Activated naive CD8-positive, alpha-beta T cell treated with anti-CD3 and anti-CD28 coated beads for 36 hours (primary cell): ENCODE results near the gene SFTPA1. TPM values are rescaled to one million over a fixed set of nuclear protein-coding genes. Genes with fewer than 3 reads are reported as not detected.
"Not testable (repeated sequence)": the region's sequence is repeated elsewhere in the genome, so short reads cannot be mapped to it uniquely, and the experiment has no call there.

Source experiments
- DNase-seq: peaks from one replicate; pipeline ENCODE4 v3.0.0; 2021
- H3K27ac Mint-ChIP-seq: one replicate; pipeline ENCODE4 v1.8.0; 2022; ENCODE audit warnings: mild to moderate bottlenecking, moderate library complexity, mixed read lengths
- H3K27me3 Mint-ChIP-seq: one replicate; pipeline ENCODE4 v1.8.0; 2022; ENCODE audit warnings: mild to moderate bottlenecking, mixed read lengths
- H3K36me3 Mint-ChIP-seq: one replicate; pipeline ENCODE4 v1.8.0; 2021; ENCODE audit warnings: mild to moderate bottlenecking, mixed read lengths
- H3K4me1 Mint-ChIP-seq: one replicate; pipeline ENCODE4 v1.8.0; 2021; ENCODE audit warnings: mixed read lengths
- H3K4me3 Mint-ChIP-seq: one replicate; pipeline ENCODE4 v1.8.0; 2022; ENCODE audit warnings: mild to moderate bottlenecking, moderate library complexity, mixed read lengths
- H3K9me3 Mint-ChIP-seq: one replicate; pipeline ENCODE4 v1.8.0; 2022; ENCODE audit warnings: mixed read lengths
- total RNA-seq, 2 experiments: library from RNA; stranded (reverse); gene quantifications; one replicate each; pipeline ENCODE4 v1.2.3, GENCODE V29; 2021

Gene SFTPA1
- total RNA-seq, 2 experiments from 2014 or later, result not detected

DNA sequence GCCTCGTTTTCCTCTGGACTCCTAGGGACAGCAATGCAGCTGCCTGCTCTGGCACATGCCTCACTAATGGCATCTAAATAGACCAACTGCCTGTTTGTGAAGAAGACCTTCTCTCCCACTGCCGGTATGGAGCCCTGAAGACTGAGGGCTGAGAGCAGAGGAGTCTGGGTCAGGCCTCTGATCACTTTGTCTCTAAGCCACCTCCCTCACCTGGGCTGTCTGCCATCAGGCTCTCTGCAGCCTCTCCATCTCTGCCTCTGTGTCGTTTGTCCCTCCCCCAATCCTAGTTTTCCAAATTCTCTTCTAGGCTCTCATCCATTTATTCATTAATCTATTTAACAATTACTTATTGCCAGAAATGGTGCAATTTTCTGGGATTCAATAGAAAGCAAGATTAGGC, 15.2 kb upstream of the SFTPA1 start:
- H3K36me3 Mint-ChIP-seq, result no peaks in the 10 kb centered on the region
- H3K4me3 Mint-ChIP-seq, result no peak overlapping the region
- DNase-seq, result no peak
- no peak overlapping the region for H3K27ac Mint-ChIP-seq
- peaks cover 17% of the 10 kb centered on the region for H3K9me3 Mint-ChIP-seq
- H3K27me3 Mint-ChIP-seq, result peaks cover 21% of the 10 kb centered on the region
- H3K4me1 Mint-ChIP-seq, result no peaks in the 10 kb centered on the region

DNA sequence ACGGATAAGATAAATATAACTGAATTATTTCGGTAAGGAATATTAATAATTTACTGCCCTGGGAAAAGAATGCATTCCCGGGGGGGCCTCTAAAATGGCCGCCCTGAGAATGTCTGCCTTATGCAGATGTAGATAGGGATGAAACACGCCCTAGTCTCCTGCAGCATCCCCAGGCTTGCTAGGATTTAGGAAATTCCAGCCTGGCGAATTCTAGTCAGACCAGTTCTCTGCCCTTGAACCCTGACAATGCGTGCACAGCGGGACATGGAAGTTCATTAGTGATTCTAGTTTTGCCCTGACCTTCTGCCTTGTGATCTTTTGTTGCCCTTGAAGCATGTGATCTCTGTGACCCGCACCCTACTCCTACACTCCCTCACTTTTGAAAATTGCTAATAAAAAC, 11.1 kb upstream of the SFTPA1 start:
- not testable (repeated sequence) for H3K4me1 Mint-ChIP-seq, DNase-seq, H3K27ac Mint-ChIP-seq, H3K36me3 Mint-ChIP-seq, H3K4me3 Mint-ChIP-seq
- peaks cover 21% of the 10 kb centered on the region for H3K9me3 Mint-ChIP-seq
- H3K27me3 Mint-ChIP-seq, result peaks cover 18% of the 10 kb centered on the region

DNA sequence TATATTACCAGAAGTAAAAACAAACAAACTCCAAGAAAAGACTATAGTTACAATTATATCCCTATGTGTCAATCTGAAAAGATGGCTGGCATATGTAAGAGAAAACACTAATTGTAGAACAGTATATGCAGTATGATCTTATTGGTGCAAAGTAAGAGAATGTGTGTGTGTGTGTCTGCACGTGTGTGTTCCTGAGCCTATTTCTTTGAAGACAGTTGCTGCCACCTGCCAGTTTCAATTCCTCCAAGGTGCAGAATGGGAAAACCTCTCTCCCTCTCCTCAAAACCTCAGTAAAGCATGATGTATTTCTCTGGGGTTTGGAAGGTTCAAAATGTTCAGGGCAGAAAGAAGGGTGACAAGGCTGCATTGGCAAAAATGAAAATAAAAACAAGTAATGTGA, 8.8 kb upstream of the SFTPA1 start:
- Mint-ChIP-seq H3K27me3 (peaks cover 9% of the 10 kb centered on the region), H3K27ac (no peak overlapping the region), H3K36me3 (no peaks in the 10 kb centered on the region), H3K4me3 (no peak overlapping the region), H3K4me1 (no peaks in the 10 kb centered on the region), H3K9me3 (peaks cover 19% of the 10 kb centered on the region)
- DNase-seq, result no peak

DNA sequence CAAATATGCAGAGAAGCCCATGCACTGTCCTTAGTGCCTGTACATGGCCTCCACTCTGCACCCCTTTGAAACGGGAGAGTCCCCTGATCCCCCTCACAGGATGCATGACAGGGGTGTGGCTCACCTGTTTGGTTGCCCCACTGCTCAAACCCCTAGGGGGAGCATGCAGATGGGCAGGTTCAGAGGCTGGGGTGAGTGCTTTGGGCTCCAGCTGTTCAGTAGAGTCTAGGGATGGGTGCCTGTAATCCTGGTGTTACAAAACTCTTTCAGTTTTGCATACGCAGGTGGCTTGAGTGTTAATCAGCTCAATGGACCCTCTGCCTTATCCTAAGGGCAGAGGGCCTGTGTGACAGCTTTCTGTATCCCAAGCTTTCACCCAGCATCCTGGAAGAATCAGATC, 7.8 kb upstream of the SFTPA1 start:
- Mint-ChIP-seq H3K36me3 (no peaks in the 10 kb centered on the region), H3K4me1 (no peaks in the 10 kb centered on the region), H3K27me3 (peaks cover 3% of the 10 kb centered on the region), H3K4me3 (no peak overlapping the region), H3K27ac (no peak overlapping the region), H3K9me3 (peaks cover 10% of the 10 kb centered on the region)
- no peak for DNase-seq

DNA sequence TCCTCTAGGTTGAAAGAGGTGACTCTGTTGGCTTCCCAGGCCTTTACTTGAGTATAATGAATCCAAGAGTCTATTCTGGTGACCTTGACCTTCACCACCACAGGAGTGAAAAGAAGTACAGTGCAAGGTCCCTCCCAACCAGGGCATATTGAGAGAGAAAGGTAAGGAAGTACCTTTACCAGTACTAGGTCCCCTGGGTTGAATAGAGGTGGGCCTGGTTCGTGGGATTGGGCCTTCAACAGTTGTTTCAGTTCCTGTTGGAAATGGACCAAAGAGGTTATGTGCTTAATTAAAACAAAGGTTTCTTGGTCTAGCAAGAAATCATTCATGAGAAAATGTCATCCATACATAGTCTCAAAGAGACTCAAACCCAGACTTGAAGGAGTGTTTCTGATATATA, 6.4 kb upstream of the SFTPA1 start:
- Mint-ChIP-seq H3K9me3 (peaks cover 4% of the 10 kb centered on the region), H3K4me3 (no peak overlapping the region), H3K36me3 (no peaks in the 10 kb centered on the region), H3K27me3 (peaks cover 4% of the 10 kb centered on the region), H3K4me1 (no peaks in the 10 kb centered on the region), H3K27ac (no peak overlapping the region)
- DNase-seq, result no peak

DNA sequence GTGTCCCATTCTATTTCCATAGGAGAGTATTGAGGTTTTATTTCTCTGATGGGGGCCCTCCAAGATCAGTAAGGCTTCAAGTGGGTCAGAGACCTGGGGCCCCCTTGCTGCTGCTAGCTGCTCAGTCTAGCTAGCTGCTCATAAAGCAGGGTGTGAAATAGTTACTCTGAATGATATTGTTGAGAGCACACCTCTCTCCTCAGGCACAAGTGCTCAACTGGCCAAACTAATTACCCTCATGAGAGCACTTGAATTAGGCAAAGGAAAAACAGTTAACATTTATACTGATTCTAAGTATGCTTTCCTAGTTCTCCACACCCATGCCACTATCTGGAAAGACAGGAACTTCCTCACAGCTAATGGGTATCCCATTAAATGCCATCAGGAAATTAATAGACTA, 5.4 kb upstream of the SFTPA1 start:
- Mint-ChIP-seq H3K4me3 (no peak overlapping the region), H3K9me3 (peaks cover 4% of the 10 kb centered on the region), H3K36me3 (no peaks in the 10 kb centered on the region)

DNA sequence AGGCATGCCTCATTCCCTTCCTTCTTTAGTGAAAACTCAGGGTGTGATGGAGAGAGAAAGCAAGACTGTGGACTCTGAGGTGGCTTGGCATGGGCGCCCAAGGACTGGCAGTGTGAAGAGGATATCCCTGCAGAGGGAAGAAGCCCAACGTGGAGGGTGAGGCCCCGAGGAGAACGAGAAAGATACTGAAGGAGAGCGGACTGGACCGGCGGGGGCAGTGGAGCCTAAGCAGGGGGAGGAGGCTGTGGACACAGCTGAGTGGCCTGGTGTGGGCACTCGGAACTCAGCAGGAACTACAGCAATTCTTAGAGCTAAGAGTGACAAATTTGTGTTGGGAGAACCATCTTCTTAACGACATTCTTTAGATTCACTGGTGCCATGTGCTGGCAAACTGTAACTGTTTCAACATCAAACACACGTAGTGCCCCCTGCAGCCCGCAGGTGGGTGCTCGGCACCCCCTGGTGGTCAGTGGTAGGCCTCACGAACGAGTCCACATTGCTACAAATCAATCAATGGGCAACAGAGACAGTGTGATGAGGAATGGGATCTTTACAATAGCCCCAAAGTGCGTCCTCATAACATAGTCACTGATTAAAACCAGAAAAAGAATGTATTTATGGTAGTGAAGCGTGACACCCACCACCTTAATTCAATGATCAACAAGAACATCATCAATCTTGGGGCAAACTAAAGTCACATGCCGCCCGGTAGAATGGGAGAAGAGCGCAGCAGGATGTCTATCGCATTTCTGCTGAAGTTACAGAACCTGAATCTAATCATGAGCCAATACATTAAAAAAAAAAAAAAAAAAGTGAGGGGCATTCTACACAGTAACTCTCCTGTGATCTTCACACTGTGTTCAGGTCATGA, 2.0 kb upstream of the SFTPA1 start:
- Mint-ChIP-seq H3K27me3 (peaks cover 4% of the 10 kb centered on the region), H3K4me1 (no peaks in the 10 kb centered on the region), H3K4me3 (no peak overlapping the region), H3K36me3 (no peaks in the 10 kb centered on the region), H3K27ac (no peak overlapping the region), H3K9me3 (no peaks in the 10 kb centered on the region)
- DNase-seq, result peak; percentile 57

More for the DNA sequence above, 5.4 kb upstream of the SFTPA1 start:
- DNase-seq, result no peak
- Mint-ChIP-seq H3K4me1 (no peaks in the 10 kb centered on the region), H3K27ac (no peak overlapping the region), H3K27me3 (peaks cover 4% of the 10 kb centered on the region)

DNA sequence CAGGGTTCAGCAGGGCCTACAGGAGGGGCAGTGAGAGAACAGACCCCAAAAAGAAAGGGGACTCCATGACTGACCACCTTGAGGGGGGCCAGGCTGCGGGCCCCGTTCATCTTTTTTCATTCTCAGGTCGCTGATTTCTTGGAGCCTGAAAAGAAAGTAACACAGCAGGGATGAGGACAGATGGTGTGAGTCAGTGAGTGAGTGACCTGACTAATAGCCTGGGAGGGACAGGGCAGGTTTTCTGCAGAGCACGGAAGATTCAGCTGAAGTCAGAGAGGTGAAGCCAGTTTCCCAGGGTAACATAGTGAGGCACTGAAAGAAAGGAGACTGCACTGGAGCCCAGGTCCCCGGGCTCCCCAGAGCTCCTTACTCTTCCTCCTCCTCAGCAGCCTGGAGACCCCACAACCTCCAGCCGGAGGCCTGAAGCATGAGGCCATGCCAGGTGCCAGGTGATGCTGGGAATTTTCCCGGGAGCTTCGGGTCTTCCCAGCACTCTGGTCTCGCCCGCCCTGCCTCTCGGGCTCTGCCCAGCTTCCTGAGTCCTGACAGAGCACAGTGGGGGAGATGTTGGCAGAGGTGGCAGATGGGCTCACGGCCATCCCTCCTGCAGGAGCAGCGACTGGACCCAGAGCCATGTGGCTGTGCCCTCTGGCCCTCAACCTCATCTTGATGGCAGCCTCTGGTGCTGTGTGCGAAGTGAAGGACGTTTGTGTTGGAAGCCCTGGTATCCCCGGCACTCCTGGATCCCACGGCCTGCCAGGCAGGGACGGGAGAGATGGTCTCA, 646 bp downstream of the SFTPA1 start:
- H3K4me1 Mint-ChIP-seq, H3K9me3 Mint-ChIP-seq, DNase-seq, H3K27me3 Mint-ChIP-seq, H3K27ac Mint-ChIP-seq, H3K36me3 Mint-ChIP-seq, H3K4me3 Mint-ChIP-seq: not testable (repeated sequence)

DNA sequence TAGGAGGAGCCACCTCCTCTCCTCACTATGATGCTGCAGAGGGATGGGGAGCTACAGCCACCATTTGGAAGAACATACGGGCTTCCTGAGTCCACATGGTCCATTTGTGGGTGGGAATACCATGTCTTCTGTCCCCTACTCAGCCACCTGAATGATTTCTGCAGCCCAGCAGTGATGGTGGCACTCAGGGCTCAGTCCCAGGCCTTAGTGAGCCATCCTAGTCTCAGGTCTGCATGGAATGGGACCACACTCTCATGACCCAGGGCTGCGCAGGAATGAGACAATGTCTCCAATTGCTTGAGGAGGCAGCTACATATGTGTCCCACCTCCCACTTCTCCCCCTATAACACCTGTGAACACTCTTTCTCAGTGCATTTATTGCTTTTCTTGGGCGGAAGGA, 4.8 kb downstream of the SFTPA1 start:
- Mint-ChIP-seq H3K4me3 (no peak overlapping the region), H3K9me3 (peaks cover 6% of the 10 kb centered on the region), H3K4me1 (no peaks in the 10 kb centered on the region), H3K27me3 (peaks cover 5% of the 10 kb centered on the region), H3K36me3 (no peaks in the 10 kb centered on the region), H3K27ac (no peak overlapping the region)
- DNase-seq, result no peak

DNA sequence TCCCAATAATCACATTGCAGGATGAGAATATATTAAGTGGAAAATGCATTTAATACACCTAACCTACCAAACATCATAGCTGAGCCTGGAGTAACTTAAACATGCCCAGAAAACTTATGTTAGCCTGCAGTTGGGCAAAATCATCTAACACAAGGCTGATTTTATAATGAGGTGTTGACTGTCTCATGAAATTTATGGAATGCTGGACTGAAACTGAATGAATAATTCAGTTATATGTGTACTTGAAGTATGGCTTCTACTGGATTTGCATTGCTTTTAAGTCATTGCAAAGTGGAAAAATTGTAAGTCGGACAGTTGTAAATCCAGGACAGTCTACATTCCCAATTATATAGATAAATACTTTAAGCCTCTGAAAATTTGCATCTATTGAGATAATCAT, 5.4 kb downstream of the SFTPA1 start:
- no peak for DNase-seq
- Mint-ChIP-seq H3K4me1 (no peaks in the 10 kb centered on the region), H3K27ac (no peak overlapping the region), H3K4me3 (no peak overlapping the region), H3K36me3 (no peaks in the 10 kb centered on the region), H3K27me3 (peaks cover 5% of the 10 kb centered on the region), H3K9me3 (peaks cover 6% of the 10 kb centered on the region)

DNA sequence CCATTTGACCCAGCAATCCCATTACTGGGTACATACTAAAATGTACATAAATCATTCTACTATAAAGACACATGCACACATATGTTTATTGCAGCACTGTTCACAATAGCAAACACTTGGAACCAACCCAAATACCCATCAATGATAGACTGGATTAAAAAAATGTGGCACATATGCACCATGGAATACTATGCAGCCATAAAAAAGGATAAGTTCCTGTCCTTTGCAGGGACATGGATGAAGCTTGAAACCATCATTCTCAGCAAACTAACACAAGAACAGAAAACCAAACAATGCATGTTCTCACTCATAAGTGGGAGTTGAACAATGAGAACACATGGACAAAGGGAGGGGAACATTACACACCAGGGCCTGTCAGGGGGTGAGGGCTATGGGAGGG, 12.9 kb downstream of the SFTPA1 start:
- not testable (repeated sequence) for H3K9me3 Mint-ChIP-seq, DNase-seq, H3K27ac Mint-ChIP-seq, H3K4me3 Mint-ChIP-seq, H3K36me3 Mint-ChIP-seq, H3K4me1 Mint-ChIP-seq
- peaks cover 21% of the 10 kb centered on the region for H3K27me3 Mint-ChIP-seq

DNA sequence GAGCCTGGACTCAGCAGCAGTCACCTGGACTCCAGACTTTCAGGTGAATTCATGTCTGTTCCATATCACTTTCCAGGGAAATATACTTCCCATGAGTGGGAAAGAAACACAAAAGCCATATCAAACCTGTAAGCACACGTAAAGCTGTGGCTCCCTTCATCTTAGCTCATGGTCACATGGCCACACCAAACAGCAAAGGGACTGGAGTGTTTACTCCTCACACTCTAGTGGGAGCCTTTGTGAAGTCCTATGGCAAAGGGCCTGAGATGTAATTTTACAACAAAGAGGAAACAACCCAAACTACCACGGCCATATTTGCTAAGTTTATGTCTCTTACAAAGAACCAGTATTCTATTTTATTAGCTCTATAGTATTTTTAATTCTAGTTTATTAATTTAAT, 16.3 kb downstream of the SFTPA1 start:
- DNase-seq, result no peak
- Mint-ChIP-seq H3K4me1 (no peaks in the 10 kb centered on the region), H3K27me3 (peaks cover 10% of the 10 kb centered on the region), H3K4me3 (no peak overlapping the region), H3K27ac (no peak overlapping the region), H3K36me3 (no peaks in the 10 kb centered on the region), H3K9me3 (peaks cover 7% of the 10 kb centered on the region)

DNA sequence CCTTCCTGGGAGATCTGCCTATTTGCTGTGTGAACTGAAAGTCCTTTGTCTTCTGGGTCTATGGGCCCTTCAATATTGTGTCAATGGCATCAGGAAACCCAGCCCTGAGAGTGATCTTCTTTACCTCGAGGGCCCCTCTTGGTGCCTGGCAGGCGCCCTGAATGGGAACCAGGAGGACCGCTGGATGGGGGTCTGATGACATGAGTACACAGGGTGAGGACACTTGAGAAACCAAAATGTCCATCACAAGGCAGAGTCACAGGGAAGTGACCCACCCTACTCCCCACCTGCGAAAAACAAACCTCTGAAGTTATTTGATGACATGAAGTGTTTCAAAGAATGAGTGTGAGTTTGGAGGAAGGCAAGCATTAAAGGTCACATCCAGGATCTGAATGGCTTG, 17.3 kb downstream of the SFTPA1 start:
- no peak overlapping the region for H3K27ac Mint-ChIP-seq
- H3K27me3 Mint-ChIP-seq, result peaks cover 3% of the 10 kb centered on the region
- no peaks in the 10 kb centered on the region for H3K36me3 Mint-ChIP-seq
- no peaks in the 10 kb centered on the region for H3K4me1 Mint-ChIP-seq
- H3K4me3 Mint-ChIP-seq, result no peak overlapping the region
- peaks cover 7% of the 10 kb centered on the region for H3K9me3 Mint-ChIP-seq
- no peak for DNase-seq

DNA sequence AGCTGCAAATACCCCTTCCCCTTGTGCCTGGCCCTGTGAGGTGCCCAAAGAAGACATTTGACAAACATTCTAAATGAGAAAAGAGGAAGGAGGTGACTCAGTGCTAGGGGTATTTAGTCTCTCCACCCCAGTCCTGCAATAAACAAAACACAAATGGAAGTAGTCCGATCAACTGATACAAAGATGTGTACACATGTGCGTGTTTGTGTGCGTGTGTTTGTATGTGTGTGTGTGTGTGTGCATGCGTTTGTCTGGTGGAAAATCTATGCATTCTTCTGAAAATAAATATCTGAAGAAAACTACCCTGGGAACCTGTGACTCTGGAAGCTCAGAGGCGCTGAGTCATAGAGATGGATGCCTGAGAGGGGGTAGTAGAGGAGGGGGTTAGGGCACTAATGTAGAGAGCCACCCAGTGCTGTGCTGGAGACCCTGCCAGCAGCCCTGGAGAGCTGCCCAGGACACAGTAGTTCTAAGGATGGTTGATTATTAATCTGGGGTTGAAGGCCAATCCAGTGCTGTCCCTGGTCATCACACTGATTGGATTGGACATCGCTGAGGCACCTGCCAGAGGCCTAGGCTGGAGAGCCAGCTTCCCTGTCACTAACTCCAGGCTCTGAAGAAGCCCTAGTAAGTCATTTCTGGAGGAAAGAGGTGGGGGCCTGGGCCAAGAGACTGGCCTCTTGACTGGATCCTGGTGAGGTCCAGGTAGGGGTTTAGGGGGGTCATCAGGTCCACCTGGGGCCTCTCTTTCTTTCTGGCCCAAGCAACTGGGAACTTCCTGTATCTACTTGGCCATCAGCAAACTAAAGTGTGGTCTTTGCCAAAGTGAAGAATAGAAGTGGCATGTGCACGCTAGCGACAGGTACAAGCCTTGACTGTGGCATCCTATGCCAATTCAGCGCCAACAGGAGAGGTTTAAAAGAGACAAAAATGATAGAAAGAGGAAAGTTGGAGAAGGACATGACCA, 18.5 kb downstream of the SFTPA1 start:
- Mint-ChIP-seq H3K27ac (no peak overlapping the region), H3K9me3 (peaks cover 7% of the 10 kb centered on the region), H3K4me1 (no peaks in the 10 kb centered on the region), H3K27me3 (peaks cover 3% of the 10 kb centered on the region), H3K36me3 (no peaks in the 10 kb centered on the region), H3K4me3 (no peak overlapping the region)
- DNase-seq, result no peak

DNA sequence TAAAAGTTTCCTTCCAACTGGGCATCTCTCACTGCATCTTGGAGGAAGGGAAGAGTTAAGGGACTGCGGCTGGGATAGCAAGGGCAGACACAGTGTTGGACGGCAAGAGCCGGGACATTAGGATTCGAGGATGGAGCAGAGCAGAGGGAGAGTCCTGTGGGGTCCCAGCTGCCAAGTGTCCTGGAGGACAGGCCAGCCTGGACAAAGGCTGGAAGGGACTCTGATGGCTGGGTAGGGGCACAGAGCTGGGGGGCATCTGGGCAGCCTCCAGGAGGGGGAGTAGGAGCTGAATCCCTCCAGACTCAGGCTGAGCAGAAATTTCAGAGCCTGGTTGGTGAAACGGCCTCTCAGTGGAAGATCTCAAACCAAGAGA, 19.2 kb downstream of the SFTPA1 start:
- Mint-ChIP-seq H3K4me1 (no peaks in the 10 kb centered on the region), H3K27ac (no peak overlapping the region), H3K4me3 (no peak overlapping the region), H3K27me3 (no peaks in the 10 kb centered on the region), H3K36me3 (no peaks in the 10 kb centered on the region), H3K9me3 (peaks cover 5% of the 10 kb centered on the region)
- DNase-seq, result no peak
